ENCODE data around the gene XAB2.
A peak's percentile ranks its signal among the peaks of the same experiment; 100 is the strongest.

The XAB2 gene
- 86.3 to 133 reads per million in 2 donors for total RNA-seq

DNA sequence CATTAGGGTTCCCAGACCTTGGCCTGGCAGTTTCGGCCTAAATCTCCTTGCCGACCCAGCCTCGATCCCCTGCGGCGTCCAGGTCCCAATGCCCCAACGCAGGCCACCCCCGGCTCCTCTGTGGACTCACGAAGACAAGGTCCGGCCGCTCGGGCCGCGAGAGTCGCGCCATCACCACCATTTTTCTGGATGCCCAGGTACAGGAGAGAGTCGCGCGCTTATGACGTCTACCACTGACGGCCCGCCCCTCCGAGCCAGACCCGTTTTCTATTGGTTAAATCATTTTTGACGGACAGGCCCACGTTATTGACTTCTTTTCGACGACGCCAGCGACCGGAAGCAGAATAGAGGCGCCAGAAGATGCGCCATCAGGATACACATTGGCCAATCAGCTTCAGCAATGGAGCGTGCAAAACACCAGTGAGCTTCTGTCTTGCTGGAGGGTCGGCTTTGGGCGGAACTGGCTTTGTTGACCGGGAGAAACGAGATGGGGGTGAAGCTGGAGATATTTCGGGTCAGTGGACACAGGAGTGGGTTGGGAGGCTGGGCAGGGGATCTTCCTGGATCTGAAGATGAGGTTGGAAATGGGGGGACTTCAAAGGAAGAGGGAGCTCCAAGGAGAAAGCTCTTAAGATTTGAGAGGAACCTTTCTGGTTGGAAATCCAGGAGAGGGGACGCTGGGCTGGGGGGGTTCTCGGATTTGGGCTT is at the start of gene XAB2, which contains the start of gene PET100:
Gene XAB2, minus strand, starts transcription at position 199 of the 708 bp plus-strand sequence. Its CDS starts 18 bp downstream, at position 181.
Gene PET100, plus strand, starts transcription at position 447 of the 708 bp plus-strand sequence. Its CDS starts 41 bp downstream, at position 488.
- DNase-seq: peak; percentile 79 to 99 (median 91)

DNA sequence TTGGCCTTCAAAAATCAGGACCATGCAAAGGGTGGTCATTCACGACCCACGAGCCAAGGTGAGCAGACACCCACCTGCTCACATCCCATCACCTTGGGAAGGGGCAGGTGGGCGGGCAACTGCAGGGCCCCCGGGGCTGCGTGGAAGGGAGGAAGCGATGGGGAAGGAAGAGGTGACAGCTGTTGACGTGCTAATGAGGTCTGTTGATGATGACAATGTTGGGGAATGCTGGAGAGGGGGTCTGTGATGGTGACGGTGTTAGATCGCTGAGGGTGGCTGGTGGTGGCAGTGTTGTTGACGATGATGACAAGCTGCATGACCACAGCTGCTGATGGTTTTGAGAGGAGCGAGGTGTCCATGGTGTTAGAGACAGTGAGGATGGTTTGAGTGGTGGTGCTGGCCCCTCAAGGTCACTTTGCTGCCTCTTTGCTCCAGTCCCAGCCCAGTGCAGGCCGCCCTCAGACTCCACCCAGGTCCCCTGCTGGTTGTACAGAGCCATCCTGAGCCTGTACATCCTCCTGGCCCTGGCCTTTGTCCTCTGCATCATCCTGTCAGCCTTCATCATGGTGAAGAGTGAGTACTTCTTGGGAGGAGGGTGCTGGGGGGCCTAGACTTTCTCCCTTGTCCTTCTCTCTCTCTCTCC is 48.4 kb upstream of the XAB2 start:
- no peak for DNase-seq

DNA sequence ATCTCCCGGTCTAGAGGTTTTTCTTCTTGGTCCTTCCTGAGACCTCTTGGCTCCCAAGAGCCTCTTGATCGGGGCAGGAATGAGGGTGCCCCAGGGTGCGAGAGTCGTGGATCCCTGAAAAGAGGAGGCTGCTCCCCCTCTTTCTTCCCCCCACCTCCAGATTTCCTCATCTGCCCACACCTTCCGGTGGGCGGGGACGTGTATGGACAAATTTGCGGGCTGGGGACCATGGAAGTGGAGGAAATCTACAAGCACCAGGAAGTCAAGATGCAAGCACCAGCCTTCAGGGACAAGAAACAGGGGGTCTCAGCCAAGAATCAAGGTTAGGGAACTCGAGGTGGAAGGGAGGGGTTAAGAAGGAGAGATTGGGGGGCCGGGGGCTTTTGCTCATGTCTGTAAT is 47.5 kb upstream of the XAB2 start, which contains the start of gene MCEMP1:
Gene MCEMP1, plus strand, starts transcription at position 237 of the 400 bp plus-strand sequence. Its CDS starts 31 bp downstream, at position 268.
- no peak for DNase-seq

DNA sequence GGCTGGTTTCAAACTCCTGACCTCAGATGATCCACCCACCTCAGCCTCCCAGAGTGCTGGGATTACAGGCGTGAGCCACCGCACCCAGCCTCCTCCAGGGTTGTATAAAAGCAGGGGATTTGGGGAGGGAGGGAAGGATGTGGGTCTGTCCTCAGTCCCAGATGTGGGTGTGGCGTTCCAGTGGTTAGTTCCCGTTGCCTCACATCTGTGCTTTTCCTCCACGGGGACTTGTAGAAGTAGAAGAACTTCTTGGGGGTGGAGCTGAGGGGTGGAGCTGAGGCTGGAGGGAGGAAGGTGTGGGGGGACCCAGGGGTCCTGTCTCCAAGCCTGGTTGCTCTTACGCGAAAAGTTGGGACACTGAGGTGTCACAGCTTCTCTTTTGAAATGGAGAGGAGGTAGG is 47.0 kb upstream of the XAB2 start:
- DNase-seq: no peak

DNA sequence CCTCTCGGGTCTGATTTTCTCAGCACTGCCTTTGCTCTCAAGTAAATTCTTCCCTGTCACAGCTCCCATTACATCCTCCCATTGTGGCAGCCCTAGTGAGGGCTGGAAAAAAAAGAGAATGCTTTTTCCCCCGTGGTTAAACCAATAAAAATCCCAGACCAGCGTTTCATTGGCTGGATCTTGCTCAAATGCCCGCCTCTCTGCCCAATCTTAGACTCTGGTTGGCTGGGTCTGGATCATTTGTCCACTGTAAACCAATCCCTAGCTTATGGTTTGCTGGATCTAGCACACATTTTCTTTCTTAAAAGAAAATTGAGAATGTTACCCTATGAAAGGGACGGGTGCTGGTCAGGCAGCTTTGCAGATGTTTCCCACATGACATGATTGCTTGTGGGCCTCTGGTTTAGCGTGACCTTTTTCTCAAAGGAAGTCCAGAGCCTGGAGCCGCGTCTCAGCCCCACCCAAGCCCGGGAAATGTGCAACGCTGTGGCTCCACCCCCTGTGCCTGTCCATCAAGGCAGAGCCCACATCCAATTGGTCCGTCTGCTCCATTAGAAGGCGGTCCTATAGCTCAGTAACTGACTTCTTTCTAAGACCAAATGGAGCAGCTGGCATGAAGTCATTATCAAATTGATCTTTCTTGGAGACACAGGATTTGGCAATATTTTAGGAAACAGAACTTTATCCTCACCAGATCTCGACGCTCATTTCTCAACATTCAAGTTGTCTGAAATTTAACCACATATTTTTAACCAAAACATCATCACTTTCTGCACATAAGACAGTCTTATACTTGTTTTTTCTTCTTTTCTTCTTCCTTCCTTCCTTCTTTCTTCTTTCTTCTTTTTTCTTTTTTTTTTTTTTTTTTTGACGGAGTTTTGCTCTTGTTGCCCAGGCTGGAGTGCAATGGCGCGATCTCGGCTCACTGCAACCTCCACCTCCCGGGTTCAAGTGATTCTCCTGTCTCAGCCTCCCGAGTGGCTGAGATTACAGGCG is 45.0 kb upstream of the XAB2 start:
- peak in 1 of 5 experiments; percentile 50 for DNase-seq

GRCh38 chr19:7672522-7672921 is 43.2 kb upstream of the XAB2 start:
- no peak for DNase-seq

DNA sequence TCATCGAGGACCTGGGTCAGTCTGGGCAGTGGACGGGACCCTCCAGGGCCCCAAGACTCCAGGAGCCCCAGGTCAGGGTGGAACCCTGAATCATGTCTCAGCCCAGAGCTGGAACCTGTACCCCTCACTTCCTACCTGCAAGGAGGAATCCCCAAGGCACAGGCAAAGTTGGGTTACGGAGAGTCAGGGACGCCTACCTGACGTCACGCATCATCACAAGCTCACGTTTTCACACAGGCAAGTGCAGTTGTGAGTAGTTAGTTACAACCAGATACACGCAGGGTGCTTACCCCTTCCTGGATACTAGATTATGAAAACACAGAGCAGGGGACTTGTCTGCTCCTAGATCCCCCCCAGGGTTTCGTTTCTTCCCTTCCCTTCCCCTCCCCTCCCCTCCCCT is 41.4 kb upstream of the XAB2 start:
- DNase-seq: no peak

DNA sequence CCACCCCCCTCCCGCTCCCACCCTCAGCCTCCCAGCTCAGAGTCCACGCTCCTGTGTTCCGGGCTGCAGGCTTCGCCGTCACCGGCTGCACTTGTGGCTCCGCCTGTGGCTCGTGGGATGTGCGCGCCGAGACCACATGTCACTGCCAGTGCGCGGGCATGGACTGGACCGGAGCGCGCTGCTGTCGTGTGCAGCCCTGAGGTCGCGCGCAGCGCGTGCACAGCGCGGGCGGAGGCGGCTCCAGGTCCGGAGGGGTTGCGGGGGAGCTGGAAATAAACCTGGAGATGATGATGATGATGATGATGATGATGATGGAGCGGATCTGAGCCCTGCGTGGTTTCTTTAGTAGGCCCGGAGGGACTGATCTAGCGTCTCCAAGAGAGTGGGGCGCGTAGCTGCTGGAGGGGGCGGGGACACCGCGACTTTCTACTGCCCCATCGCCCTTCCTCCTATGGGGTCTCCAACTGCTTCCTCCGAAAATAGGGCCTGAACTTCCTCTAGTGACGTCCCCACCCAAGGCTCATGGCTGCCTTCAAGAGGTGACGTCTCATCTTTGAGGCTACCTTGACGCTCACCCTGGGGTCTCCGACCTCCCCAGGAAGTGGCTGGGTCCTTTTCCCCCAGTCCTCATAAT is 40.9 kb upstream of the XAB2 start:
- DNase-seq: peak in 1 of 5 experiments; percentile 63

GRCh38 chr19:7669641-7670040 is 40.3 kb upstream of the XAB2 start:
- DNase-seq: no peak

- no peak for DNase-seq
Observed at GRCh38 chr19:7668842-7669241, 39.5 kb upstream of the XAB2 start, which contains the start of gene RETN. Gene RETN (plus strand): TSS chr19:7669049. CDS start chr19:7669327, 278 bp downstream.

DNA sequence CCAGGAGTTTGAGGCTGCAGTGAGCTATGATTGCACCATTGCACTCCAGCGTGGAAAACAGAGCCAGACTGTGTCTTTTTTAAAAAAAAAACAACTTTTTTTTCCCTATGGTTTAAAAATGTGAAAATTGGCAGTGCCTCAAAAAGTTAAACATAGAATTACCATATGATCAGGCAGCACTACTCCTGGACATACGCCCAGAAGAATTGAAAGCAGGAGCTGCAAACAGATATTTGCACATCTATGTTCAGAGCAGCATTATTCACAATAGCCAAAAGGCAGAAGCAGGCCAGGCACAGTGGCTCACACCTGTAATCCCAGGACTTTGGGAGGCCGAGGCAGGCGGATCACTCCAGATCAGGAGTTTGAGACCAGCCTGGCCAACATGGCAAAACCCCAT is 35.7 kb upstream of the XAB2 start:
- no peak for DNase-seq

GRCh38 chr19:7663706-7664105 is 34.4 kb upstream of the XAB2 start:
- DNase-seq: no peak

DNA sequence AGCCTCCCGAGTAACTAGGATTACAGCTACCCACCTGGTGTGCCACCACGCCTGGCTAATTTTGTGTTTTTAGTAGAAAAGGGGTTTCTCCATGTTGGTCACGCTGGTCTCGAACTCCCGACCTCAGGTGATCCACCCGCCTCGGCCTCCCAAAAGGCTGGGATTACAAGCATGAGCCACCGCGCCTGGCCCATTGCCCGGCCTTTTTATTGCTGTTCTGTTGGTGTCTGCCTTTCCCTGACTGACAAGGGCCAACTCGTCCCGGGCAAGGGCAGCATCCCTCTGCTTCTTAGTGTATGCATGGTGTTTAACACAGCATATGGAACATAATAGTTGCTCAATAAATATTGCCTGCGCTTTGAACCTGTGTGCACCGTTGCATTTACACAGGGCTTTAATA is 33.3 kb upstream of the XAB2 start:
- DNase-seq: no peak

GRCh38 chr19:7661744-7662538 is 32.6 kb upstream of the XAB2 start:
- DNase-seq: no peak

DNA sequence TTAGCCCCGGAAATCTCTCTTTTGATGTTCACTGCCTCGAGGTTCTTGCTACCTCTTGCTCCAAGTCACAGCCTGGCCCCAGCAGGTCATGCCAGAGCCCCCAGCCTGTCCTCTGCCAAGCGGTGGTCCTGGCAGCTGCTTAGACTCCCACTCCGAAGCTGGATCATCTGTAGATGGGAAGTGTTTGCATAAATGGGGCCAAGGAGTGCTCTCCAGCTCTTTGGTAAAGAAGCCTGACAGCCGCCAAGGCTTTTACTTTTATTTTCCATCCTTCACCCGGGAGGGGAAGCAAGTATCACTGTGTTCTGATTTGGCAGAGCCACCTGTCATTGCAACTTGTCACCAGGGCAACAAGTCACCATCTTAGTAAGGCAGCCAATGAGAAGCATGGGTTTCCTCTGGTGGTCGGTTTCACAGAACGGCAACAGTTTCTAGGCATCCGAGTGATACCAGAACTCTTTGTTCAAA is 28.9 kb upstream of the XAB2 start:
- peak in 2 of 5 experiments; percentile 21 to 81 for DNase-seq

DNA sequence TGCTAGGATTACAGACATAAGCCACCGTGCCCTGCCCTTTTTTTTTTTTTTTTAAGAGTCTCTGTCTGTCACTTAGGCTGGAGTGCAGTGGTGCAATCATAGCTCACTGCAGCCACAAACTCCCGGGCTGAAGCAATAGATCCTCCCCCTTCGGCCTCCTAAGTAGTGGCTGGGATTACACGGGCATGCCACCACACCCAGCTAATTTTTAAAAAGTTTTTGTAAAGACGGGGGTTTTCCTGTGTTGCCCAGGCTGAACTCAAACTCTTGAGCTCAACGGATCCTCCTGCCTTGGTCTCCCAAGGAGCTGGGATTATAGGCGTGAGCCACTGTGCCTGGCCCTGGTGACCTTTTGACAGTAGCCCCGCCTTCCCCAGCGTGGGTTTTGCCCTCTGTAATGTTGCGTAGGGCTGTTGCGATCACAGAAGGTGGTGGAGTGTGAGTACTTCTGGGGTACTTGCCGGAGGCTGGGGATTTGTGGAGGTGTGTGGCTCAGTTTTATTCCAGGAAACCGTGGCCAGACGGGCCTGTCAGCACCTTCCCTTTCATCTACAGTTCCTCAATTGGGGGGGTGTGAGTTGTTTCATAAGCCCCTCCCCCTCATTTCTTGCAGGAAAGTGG is 27.9 kb upstream of the XAB2 start:
- DNase-seq: peak in 1 of 5 experiments; percentile 28

GRCh38 chr19:7655581-7655980 is 26.2 kb upstream of the XAB2 start:
- no peak for DNase-seq

GRCh38 chr19:7654401-7654800 is 25.1 kb upstream of the XAB2 start:
- no peak for DNase-seq

DNA sequence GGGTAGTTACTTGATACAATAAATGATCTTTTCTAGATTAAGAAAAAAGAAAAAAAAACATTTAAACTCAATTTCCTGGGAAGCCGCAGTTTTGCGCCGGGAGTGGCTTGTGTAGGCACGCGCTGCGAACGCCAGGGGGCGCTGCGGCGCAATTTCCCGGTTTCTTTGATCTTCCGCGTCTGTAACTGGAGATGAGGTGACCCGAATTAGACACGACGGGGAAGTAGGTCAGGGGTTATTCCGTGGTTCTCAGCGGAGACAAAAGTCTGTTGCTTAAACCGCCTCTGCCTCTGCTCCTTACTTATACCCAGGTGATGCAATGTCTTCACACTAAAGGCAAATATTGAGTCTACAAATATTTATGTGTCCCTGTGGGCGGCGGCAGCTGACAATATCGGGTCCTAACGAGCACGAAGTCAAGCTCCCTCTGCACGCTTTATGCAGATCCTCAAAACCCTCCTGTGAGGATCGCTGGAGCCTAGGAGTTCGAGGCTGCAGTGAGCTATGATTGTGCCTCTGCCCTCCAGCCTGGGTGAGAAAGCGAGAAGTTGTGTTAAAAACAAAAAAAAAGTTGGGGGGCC is 22.8 kb upstream of the XAB2 start:
- peak; percentile 77 to 89 (median 83) for DNase-seq

- DNase-seq: no peak
Observed at GRCh38 chr19:7650148-7650547, 20.8 kb upstream of the XAB2 start.

Data from T-helper 2 cell (primary cell).